ENCODE results near the gene GPR75. TPM values are rescaled to one million over a fixed set of nuclear protein-coding genes. Genes with fewer than 3 reads are reported as not detected.
"Not testable (repeated sequence)": the region's sequence is repeated elsewhere in the genome, so short reads cannot be mapped to it uniquely, and the experiment has no call there.

Gene GPR75
- total and polyA plus RNA-seq, 2 donors: 0.81 to 2.7 TPM

- Histone ChIP-seq H3K4me3 (ENCODE audit: low read depth, low read length) (no peak overlapping the region), H3K27ac (ENCODE audit: low read depth) (no peak overlapping the region), H3K4me1 (ENCODE audit: insufficient read depth) (no peaks in the 10 kb centered on the region), H3K36me3 (ENCODE audit: insufficient read depth) (peaks cover 5% of the 10 kb centered on the region)
- WGBS: 89% methylated on average over 7 of the region's 7 CpGs
- no peak for DNase-seq (ENCODE audit: extremely low spot score)
Measured at GRCh38 chr2:53874401-53874950, 14.7 kb upstream of the GPR75 start.

- no peak for DNase-seq (ENCODE audit: extremely low spot score)
- H3K4me1 ChIP-seq (ENCODE audit: insufficient read depth): no peaks in the 10 kb centered on the region
- H3K4me3 ChIP-seq (ENCODE audit: low read depth, low read length): no peak overlapping the region
- 98% methylated on average over 2 of the region's 2 CpGs for WGBS
- no peak overlapping the region for H3K27ac ChIP-seq (ENCODE audit: low read depth)
- H3K36me3 ChIP-seq (ENCODE audit: insufficient read depth): peaks cover 7% of the 10 kb centered on the region
Measured at GRCh38 chr2:53867773-53868172, 8.0 kb upstream of the GPR75 start.

DNA sequence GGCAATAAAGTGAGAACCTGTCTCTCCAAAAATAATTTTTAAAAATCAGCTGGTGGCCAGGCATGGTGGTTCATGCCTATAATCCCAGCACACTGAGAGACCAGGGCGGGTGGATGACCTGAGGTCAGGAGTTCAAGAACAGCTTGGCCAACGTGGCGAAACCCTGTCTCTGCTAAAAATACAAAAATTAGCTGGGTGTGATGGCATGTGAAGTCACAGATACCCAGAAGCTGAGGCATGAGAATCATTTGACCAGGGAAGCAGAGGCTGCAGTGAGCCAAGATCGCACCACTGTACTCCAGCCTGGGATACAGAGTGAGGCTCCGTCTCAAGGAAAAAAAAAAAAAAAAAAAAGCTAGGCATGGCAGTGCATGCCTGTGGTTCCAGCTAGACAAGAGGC is 7.4 kb upstream of the GPR75 start:
- peaks cover 7% of the 10 kb centered on the region for H3K36me3 ChIP-seq (ENCODE audit: insufficient read depth)
- WGBS: 92% methylated on average over 5 of the region's 5 CpGs
- no peak for DNase-seq (ENCODE audit: extremely low spot score)
- no peak overlapping the region for H3K27ac ChIP-seq (ENCODE audit: low read depth)
- no peak overlapping the region for H3K4me3 ChIP-seq (ENCODE audit: low read depth, low read length)
- H3K4me1 ChIP-seq (ENCODE audit: insufficient read depth): no peaks in the 10 kb centered on the region

GRCh38 chr2:53865962-53866361 is 6.2 kb upstream of the GPR75 start:
- no peaks in the 10 kb centered on the region for H3K4me1 ChIP-seq (ENCODE audit: insufficient read depth)
- H3K36me3 ChIP-seq (ENCODE audit: insufficient read depth): peaks cover 5% of the 10 kb centered on the region
- 86% methylated on average over 5 of the region's 5 CpGs for WGBS
- no peak overlapping the region for H3K4me3 ChIP-seq (ENCODE audit: low read depth, low read length)
- H3K27ac ChIP-seq (ENCODE audit: low read depth): no peak overlapping the region
- no peak for DNase-seq (ENCODE audit: extremely low spot score)

DNA sequence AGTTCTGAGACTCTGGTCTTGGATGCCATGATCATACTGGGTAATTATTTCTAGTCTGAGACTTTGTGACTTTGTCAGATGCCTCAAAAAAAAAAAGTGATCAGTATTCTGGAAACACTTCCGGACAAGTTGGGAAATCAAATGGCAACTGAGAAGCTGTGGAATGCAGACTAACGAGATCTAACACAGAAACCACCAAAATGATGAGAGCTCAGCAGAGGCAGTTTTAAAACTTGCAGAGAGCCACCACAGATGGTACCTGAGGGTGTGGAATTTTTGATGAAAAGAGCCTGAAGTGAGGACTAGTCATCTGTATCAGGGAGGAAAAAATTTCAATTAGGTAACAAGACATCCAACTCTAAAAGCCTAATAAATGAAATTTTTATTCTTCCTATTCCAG is 5.5 kb upstream of the GPR75 start:
- Histone ChIP-seq H3K4me3 (ENCODE audit: low read depth, low read length) (no peak overlapping the region), H3K27ac (ENCODE audit: low read depth) (no peak overlapping the region), H3K4me1 (ENCODE audit: insufficient read depth) (no peaks in the 10 kb centered on the region), H3K36me3 (ENCODE audit: insufficient read depth) (peaks cover 5% of the 10 kb centered on the region)
- 90% methylated on average over 2 of the region's 2 CpGs for WGBS
- no peak for DNase-seq (ENCODE audit: extremely low spot score)

DNA sequence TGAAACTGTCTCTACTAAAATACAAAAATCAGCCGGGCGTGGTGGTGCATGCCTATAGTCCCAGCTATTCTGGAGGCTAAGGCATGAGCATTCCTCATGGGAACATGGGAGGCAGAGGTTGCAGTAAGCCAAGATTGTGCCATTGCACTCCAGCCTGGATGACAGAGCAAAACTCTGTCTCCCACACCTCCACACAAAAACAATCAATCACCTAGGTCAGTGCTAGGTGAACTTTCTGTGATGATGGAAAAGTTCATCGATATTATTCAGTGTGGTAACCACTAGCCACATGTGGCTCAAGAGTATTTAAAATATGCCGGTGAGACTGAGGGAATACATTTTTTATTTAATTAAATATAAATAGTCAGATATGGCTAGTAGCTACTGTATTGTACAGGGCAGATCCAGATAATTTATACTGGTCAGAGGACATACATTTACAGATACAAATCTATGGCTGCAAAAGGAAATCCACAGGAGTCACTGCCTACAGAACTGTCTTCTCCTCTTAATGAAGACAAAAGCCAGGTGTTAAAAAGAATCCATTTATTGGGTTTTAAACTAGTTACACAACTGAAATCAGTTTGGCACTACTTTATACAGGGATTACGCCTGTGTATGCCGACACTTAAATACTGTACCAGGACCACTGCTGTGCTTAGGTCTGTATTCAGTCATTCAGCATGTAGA is 3.9 kb upstream of the GPR75 start:
- DNase-seq (ENCODE audit: extremely low spot score): no peak
- Histone ChIP-seq H3K4me3 (ENCODE audit: low read depth, low read length) (no peak overlapping the region), H3K4me1 (ENCODE audit: insufficient read depth) (no peaks in the 10 kb centered on the region), H3K36me3 (ENCODE audit: insufficient read depth) (peaks cover 5% of the 10 kb centered on the region), H3K27ac (ENCODE audit: low read depth) (no peak overlapping the region)
- WGBS: 94% methylated on average over 6 of the region's 6 CpGs

DNA sequence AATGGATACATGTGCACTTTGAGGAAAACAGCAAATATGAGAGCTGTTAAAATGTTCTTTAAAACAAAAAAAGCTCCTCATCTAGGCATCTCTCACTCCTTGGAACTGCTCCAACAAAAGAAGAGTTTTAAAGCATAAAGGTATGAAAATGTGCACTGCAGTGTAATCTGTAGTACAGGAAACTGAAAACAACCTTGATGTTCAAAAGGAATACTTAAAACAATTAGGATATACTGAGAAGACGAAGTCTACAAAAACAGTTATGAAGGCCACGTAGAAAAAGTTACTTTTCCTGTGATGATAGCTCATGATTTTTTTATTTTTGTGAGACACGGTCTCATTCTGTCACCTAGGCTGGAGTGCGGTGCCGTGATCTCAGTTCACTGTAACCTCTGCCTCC is 2.1 kb upstream of the GPR75 start:
- Histone ChIP-seq H3K4me1 (ENCODE audit: insufficient read depth) (no peaks in the 10 kb centered on the region), H3K36me3 (ENCODE audit: insufficient read depth) (peaks cover 3% of the 10 kb centered on the region), H3K27ac (ENCODE audit: low read depth) (no peak overlapping the region), H3K4me3 (ENCODE audit: low read depth, low read length) (no peak overlapping the region)
- WGBS: 94% methylated on average over 5 of the region's 5 CpGs
- DNase-seq (ENCODE audit: extremely low spot score): no peak

GRCh38 chr2:53856272-53856671 is 3.5 kb downstream of the GPR75 start:
- no peak overlapping the region for H3K27ac ChIP-seq (ENCODE audit: low read depth)

GRCh38 chr2:53854678-53855077 is 5.1 kb downstream of the GPR75 start:
- Histone ChIP-seq H3K27ac (ENCODE audit: low read depth) (no peak overlapping the region), H3K4me3 (ENCODE audit: low read depth, low read length) (no peak overlapping the region), H3K36me3 (ENCODE audit: insufficient read depth) (no peaks in the 10 kb centered on the region), H3K4me1 (ENCODE audit: insufficient read depth) (no peaks in the 10 kb centered on the region)
- no peak for DNase-seq (ENCODE audit: extremely low spot score)
- 93% methylated on average over 2 of the region's 2 CpGs for WGBS

More at GRCh38 chr2:53856272-53856671, 3.5 kb downstream of the GPR75 start:
- Histone ChIP-seq H3K36me3 (ENCODE audit: insufficient read depth) (no peaks in the 10 kb centered on the region), H3K4me3 (ENCODE audit: low read depth, low read length) (no peak overlapping the region), H3K4me1 (ENCODE audit: insufficient read depth) (no peaks in the 10 kb centered on the region)
- DNase-seq (ENCODE audit: extremely low spot score): no peak
- 84% methylated on average over 2 of the region's 2 CpGs for WGBS

- Histone ChIP-seq H3K27ac (ENCODE audit: low read depth) (no peak overlapping the region), H3K36me3 (ENCODE audit: insufficient read depth) (no peaks in the 10 kb centered on the region), H3K4me1 (ENCODE audit: insufficient read depth) (no peaks in the 10 kb centered on the region), H3K4me3 (ENCODE audit: low read depth, low read length) (no peak overlapping the region)
- WGBS: 97% methylated on average over 4 of the region's 4 CpGs
- no peak for DNase-seq (ENCODE audit: extremely low spot score)
Measured at GRCh38 chr2:53852532-53852931, 7.2 kb downstream of the GPR75 start.

DNA sequence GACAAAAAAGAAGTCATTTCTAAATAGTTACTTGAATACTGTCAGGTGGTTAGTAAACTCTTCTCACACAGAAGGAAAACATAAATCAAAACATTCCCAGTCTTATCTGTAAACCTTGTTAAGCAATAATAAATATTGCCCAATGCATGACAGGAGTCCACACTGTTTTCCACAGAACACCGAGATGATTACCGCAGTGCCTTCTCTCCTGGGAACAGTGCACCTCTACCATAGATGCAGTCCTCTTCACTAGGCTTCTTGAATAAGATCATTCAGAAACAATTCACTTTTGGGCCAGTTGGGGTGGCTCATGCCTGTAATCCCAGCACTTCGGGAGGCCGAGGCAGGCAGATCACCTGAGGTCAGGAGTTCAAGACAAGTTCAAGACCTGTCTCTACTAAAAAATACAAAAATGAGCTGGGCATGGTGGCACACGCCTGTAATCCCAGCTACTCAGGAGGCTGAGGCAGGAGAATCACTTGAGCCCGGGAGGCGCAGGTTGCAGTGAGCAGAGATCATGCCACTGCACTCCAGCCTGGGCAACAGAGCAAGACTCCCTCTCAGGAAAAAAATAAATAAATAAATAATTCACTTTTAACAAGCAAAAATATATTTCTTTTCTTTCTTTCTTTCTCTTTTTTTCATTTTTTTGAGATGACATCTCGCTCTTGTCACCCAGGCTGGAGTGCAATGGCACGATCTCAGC is 8.6 kb downstream of the GPR75 start:
- H3K36me3 ChIP-seq (ENCODE audit: insufficient read depth); H3K4me3 ChIP-seq (ENCODE audit: low read depth, low read length); H3K4me1 ChIP-seq (ENCODE audit: insufficient read depth); H3K27ac ChIP-seq (ENCODE audit: low read depth); DNase-seq (ENCODE audit: extremely low spot score): not testable (repeated sequence)
- WGBS: 90% methylated on average over 9 of the region's 9 CpGs

GRCh38 chr2:53848062-53848461 is 11.7 kb downstream of the GPR75 start:
- Histone ChIP-seq H3K4me3 (ENCODE audit: low read depth, low read length) (no peak overlapping the region), H3K27ac (ENCODE audit: low read depth) (no peak overlapping the region), H3K4me1 (ENCODE audit: insufficient read depth) (no peaks in the 10 kb centered on the region), H3K36me3 (ENCODE audit: insufficient read depth) (no peaks in the 10 kb centered on the region)
- DNase-seq (ENCODE audit: extremely low spot score): no peak
- WGBS: 100% methylated on average over 2 of the region's 2 CpGs

DNA sequence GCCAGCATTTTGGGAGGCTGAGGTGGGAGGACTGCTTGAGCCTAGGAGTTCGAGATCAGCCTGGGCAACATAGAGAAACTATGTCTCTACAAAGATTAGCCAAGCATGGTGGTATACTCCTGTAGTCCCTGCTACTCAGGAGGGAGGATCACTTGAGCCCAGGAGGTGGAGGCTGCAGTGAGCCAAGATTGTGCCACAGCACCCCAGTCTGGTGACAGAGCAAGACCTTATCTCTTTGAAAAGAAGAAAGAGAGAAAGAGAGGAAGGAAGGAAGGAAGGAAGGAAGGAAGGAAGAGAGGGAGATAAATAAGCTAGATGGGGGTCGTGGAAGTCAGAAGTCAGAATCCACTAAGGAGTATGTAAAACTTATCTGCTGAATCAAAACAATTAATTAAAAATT is 16.2 kb downstream of the GPR75 start:
- 76% methylated on average over 2 of the region's 2 CpGs for WGBS
- no peak for DNase-seq (ENCODE audit: extremely low spot score)
- Histone ChIP-seq H3K27ac (ENCODE audit: low read depth) (no peak overlapping the region), H3K4me3 (ENCODE audit: low read depth, low read length) (no peak overlapping the region), H3K36me3 (ENCODE audit: insufficient read depth) (no peaks in the 10 kb centered on the region), H3K4me1 (ENCODE audit: insufficient read depth) (no peaks in the 10 kb centered on the region)

DNA sequence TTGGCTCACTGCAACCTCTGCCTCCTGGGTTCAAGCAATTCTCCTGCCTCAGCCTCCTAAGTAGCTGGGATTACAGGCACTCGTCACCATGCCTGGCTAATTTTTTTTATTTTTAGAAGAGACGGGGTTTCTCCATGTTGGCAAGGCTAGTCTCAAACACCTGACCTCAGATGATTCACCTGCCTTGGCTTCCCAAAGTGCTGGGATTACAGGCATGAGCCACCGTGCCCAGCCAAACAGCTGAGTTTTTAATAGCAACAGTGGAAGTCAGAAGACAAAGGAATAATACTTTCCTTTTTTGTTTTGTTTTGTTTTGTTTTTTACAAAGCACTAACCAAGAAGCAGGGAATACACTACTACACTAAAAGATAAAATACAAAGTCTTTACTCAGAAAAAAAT is 16.9 kb downstream of the GPR75 start:
- Histone ChIP-seq H3K4me3 (ENCODE audit: low read depth, low read length) (no peak overlapping the region), H3K4me1 (ENCODE audit: insufficient read depth) (no peaks in the 10 kb centered on the region), H3K36me3 (ENCODE audit: insufficient read depth) (no peaks in the 10 kb centered on the region), H3K27ac (ENCODE audit: low read depth) (no peak overlapping the region)
- DNase-seq (ENCODE audit: extremely low spot score): no peak
- 80% methylated on average over 3 of the region's 3 CpGs for WGBS

All from urinary bladder (tissue), 4 donors.